ENCODE results near the gene MN1. TPM values are rescaled to one million over a fixed set of nuclear protein-coding genes. Genes with fewer than 3 reads are reported as not detected.

MN1 gene
- polyA plus RNA-seq, 3 donors, result 8.0 to 9.6 (median 8.0) TPM

GRCh38 chr22:27786291-27786932, 15.1 kb downstream of the MN1 start:
- no peak for DNase-seq (ENCODE audit: low read depth in 3 of 3, low spot score in 2 of 3)

GRCh38 chr22:27785831-27786230, 15.7 kb downstream of the MN1 start:
- DNase-seq (ENCODE audit: low read depth in 3 of 3, low spot score in 2 of 3), result no peak

- DNase-seq (ENCODE audit: low read depth in 3 of 3, low spot score in 2 of 3), result no peak
Observed at GRCh38 chr22:27784120-27784475, 17.5 kb downstream of the MN1 start.

GRCh38 chr22:27783436-27784119, 18.0 kb downstream of the MN1 start:
- no peak for DNase-seq (ENCODE audit: low read depth in 3 of 3, low spot score in 2 of 3)

- no peak for DNase-seq (ENCODE audit: low read depth in 3 of 3, low spot score in 2 of 3)
Observed at GRCh38 chr22:27782088-27782487, 19.5 kb downstream of the MN1 start.

GRCh38 chr22:27780161-27780575, 21.4 kb downstream of the MN1 start:
- no peak for DNase-seq (ENCODE audit: low read depth in 3 of 3, low spot score in 2 of 3)

DNA sequence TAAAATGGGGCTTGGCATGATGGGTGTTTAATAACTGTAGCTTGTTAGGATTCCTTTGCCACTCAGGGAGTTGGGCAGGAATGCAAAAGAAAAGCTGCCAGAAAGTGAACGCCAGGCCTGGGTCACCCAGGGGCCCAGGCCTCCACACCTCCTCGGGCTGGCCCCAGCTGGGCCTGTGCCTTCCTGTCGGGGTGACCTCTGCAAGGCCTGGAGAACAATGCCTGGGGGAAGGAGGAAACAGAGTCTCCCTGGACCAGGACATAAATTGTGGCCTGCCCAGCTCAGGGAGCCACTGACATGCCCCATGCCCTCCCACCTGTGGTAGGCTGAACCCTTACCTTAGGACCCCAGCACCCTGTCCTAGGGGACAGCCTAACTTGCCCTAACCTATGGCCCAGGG, 21.9 kb downstream of the MN1 start:
- no peak for DNase-seq (ENCODE audit: low read depth in 3 of 3, low spot score in 2 of 3)

- no peak for DNase-seq (ENCODE audit: low read depth in 3 of 3, low spot score in 2 of 3)
Observed at GRCh38 chr22:27778294-27779090, 23.1 kb downstream of the MN1 start.

DNA sequence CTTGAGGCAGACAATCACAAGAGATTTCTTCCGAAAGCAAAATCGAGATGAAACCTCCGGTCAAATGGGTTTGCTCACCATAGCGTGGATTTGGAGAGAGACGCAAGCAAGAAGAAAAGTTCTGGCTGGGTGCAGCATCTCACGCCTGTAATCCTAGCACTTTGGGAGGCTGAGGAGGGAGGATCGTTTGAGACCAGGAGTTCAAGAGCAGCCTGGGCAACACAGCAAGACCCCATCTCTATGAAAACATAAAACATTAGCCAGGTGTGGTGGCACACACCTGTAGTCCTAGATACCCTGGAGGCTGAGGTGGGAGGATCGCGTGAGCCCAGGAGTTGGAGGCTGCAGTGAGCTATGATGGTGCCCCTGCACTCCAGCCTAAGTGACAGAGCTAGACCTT, 24.4 kb downstream of the MN1 start:
- no peak for DNase-seq (ENCODE audit: low read depth in 3 of 3, low spot score in 2 of 3)

DNA sequence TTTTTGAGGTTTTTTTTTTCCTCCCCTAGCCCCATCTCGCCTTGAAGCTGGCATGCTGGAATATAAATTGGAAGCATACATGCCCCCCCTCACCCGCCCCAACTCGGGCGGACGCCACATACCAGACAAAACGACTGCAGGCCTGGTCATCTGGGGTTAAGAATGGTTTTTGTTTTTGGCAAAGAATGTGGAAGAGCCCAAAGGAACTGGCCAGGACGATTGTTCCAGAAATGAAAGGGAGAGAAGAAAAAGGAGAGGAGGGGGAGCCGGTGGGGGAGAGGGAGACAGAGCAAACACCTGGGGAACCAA, 25.0 kb downstream of the MN1 start:
- no peak for DNase-seq (ENCODE audit: low read depth in 3 of 3, low spot score in 2 of 3)

GRCh38 chr22:27775758-27776649, 25.6 kb downstream of the MN1 start:
- no peak for DNase-seq (ENCODE audit: low read depth in 3 of 3, low spot score in 2 of 3)

- DNase-seq (ENCODE audit: low read depth in 3 of 3, low spot score in 2 of 3), result no peak
Observed at GRCh38 chr22:27775087-27775698, 26.4 kb downstream of the MN1 start.

GRCh38 chr22:27774200-27774599, 27.4 kb downstream of the MN1 start:
- DNase-seq (ENCODE audit: low read depth in 3 of 3, low spot score in 2 of 3), result no peak

DNA sequence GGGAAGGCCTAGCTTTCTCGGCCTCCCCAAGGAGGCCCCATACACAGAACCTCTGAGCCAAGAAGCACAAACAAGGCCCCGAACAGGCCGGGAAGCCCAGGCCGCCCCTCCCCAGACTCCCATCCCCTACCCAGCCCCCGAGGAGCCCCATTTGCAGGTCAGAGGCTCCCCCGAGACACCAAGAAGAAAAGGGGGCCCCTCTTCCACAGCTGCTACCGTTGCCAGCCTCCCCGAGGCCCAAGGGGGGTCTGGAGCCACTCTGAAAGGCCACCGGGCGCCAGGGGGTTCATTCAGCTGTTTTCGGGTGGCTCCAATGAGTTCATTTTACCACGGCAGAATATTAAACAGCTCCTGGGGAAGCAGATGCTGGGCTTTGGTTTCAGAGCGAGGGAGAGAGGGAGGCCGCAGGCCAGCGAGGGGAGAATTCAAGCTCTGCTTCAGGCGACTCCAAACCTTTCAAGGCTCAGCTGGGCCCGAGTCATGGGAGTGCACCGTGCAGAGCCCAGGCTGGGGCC, 28.5 kb downstream of the MN1 start:
- no peak for DNase-seq (ENCODE audit: low read depth in 3 of 3, low spot score in 2 of 3)

DNA sequence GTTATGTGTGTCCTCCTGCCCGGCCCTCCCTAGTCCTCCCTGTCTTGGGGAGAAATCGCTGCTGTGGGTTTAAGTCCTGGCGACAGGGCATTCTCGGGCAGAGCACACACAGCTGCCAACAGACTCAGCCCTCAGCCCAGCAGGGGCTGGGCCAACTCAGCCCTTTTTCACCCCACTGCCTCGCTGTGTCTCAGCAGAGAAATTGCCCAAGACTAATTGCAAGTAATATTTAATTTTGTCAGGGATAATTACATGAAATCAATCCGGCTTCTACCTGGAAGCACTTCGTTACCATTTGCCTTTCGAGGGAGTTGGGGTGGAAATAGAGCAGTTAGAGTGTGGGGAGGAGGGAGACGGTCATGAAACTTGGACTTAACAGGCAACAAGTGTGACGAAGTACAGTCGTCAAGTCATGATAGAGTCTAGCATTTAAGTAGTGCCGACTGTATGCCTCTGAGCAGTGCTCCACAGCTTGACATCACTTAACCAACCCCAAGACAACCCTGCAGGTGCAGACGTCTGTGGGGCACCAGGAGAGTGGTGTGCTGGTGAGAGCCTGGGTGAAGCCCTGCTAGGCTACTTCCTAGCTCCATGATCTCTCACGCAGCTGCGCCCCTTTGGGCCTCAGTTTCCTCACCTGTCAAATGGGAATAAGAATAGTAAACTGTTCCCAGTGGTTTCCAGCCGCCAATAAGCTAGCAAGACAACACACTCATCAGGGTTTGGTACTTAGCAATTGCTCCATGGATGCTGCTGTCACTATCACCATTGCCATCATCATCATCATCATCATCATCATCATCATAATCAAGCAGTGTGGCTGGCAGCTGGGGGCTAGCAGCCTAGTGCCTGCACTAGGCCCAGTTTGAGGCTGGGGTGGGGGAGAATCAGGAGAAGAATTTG, 29.2 kb downstream of the MN1 start:
- DNase-seq (ENCODE audit: low read depth in 3 of 3, low spot score in 2 of 3), result no peak

- no peak for DNase-seq (ENCODE audit: low read depth in 3 of 3, low spot score in 2 of 3)
Observed at GRCh38 chr22:27771637-27772036, 29.9 kb downstream of the MN1 start.

- DNase-seq (ENCODE audit: low read depth in 3 of 3, low spot score in 2 of 3), result no peak
Observed at GRCh38 chr22:27769012-27769411, 32.5 kb downstream of the MN1 start.

DNA sequence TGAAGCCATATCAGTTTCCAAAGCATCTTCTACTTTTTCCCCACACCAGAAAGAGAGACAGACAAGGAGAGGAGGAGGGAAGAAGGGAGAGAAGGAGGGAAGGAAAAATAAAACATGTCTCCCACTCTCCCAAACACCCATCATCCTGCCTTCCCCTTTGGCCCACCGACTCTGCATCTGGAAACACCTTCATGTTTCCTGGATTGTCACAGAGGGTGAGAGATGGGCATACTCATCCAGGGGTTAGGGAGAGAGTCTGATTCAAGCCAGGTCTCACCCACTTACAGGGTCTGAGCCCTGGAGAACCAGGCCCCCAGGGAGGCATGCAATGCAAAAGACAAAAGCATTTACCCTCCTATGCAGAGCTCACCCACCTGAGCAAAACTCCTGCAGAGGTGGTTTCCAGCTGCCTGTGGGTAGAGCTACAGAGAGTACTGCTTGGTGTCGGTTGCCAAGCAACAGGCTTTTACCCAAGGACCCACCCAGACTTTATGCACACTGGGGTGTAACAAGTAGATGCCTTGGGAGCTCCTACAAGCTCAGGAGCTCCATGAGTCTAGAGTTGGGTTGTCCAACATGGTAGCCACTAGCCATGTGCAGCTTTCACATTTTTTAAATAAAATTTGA, 33.4 kb downstream of the MN1 start:
- no peak for DNase-seq (ENCODE audit: low read depth in 3 of 3, low spot score in 2 of 3)

DNA sequence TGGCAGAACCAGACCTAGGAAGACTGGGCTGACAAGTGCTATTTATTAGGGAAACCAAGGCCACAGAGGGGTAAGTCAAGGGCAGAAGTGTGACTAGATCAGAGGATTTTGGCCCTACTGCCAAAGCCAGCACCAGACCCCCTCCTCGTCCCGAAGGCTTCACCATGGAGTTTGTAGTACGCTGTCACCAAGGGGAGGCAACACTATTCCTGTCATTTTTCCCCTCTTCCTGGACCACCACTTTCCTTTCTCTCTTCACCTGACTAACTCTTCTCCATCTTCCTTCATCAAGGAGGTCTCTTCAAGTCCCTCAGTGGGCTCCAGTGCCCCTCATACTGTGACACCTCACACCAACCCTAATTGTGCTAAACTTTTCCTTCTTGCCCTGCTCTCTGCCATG, 34.9 kb downstream of the MN1 start:
- no peak for DNase-seq (ENCODE audit: low read depth in 3 of 3, low spot score in 2 of 3)

Measured in right renal cortex interstitium (tissue), 3 donors.